MM.1S (cell line): ENCODE data around the gene MTF1.

Experiments
- DNase-seq: peaks from one replicate; pipeline ENCODE4 v3.0.0-alpha.2; 2015
- H2AFZ ChIP-seq: fragments of 300-600 bp; sonication (generic); 2 replicates; pipeline ENCODE4 v1.6.0; 2016; ENCODE audit warnings: antibody characterized with exemption, low read length
- H3F3A ChIP-seq: fragments of 300-600 bp; sonication (generic); 2 replicates; pipeline ENCODE4 v1.6.1; 2016; ENCODE audit warnings: mild to moderate bottlenecking, antibody characterized with exemption, low read length, moderate library complexity, mixed read lengths; ENCODE audit not compliant: insufficient read depth
- H3K27ac ChIP-seq: fragments of 300-600 bp; sonication (generic); 2 replicates; pipeline ENCODE4 v1.5.1; 2016; ENCODE audit warnings: mild to moderate bottlenecking, low read length
- H3K27me3 ChIP-seq: fragments of 300-600 bp; sonication (generic); replicated peaks from 2 replicates; pipeline ENCODE4 v1.6.0; 2016; ENCODE audit warnings: low read length; ENCODE audit not compliant: insufficient read depth
- H3K36me3 ChIP-seq: fragments of 300-600 bp; sonication (generic); replicated peaks from 2 replicates; pipeline ENCODE4 v1.6.1; 2016; ENCODE audit warnings: mild to moderate bottlenecking, low read length, mixed read lengths; ENCODE audit not compliant: insufficient read depth
- H3K4me1 ChIP-seq: fragments of 300-600 bp; sonication (generic); 2 replicates; pipeline ENCODE4 v1.6.1; 2016; ENCODE audit warnings: low read length, mixed read lengths
- H3K4me2 ChIP-seq: fragments of 300-600 bp; sonication (generic); 2 replicates; pipeline ENCODE4 v1.6.0; 2016; ENCODE audit warnings: low read depth, low read length
- H3K4me3 ChIP-seq: fragments of 300-600 bp; sonication (generic); 2 replicates; pipeline ENCODE4 v1.5.1; 2016; ENCODE audit warnings: low read length, mixed read lengths
- H3K79me2 ChIP-seq: fragments of 300-600 bp; sonication (generic); 2 replicates; pipeline ENCODE4 v1.6.1; 2016; ENCODE audit warnings: mixed run types, low read length, mixed read lengths
- H3K9ac ChIP-seq: fragments of 300-600 bp; sonication (generic); 2 replicates; pipeline ENCODE4 v1.6.1; 2016; ENCODE audit warnings: low read length, mixed read lengths
- H3K9me2 ChIP-seq: fragments of 300-600 bp; sonication (generic); replicated peaks from 2 replicates; pipeline ENCODE4 v1.6.1; 2016; ENCODE audit warnings: mild to moderate bottlenecking, low read length, mixed read lengths; ENCODE audit not compliant: insufficient read depth
- H3K9me3 ChIP-seq: fragments of 300-600 bp; sonication (generic); replicated peaks from 2 replicates; pipeline ENCODE4 v1.6.1; 2016; ENCODE audit warnings: mild to moderate bottlenecking, low read length, mixed read lengths; ENCODE audit not compliant: insufficient read depth
- H4K20me1 ChIP-seq: fragments of 300-600 bp; sonication (generic); 2 replicates; pipeline ENCODE4 v1.6.1; 2016; ENCODE audit warnings: mild to moderate bottlenecking, low read length, moderate library complexity, mixed read lengths; ENCODE audit not compliant: insufficient read depth
- CTCF ChIP-seq: fragments of 300-600 bp; sonication (generic); IDR thresholded peaks from 2 replicates; pipeline ENCODE4 v1.5.1; 2016; ENCODE audit warnings: antibody characterized with exemption, low read length, mixed read lengths
- EZH2 ChIP-seq: fragments of 300-600 bp; sonication (generic); optimal IDR thresholded peaks from 2 replicates; pipeline ENCODE3; 2017; ENCODE audit warnings: low read depth, mild to moderate bottlenecking, antibody characterized with exemption, low read length, mixed read lengths
- EZH2phosphoT487 ChIP-seq: fragments of 300-600 bp; sonication (generic); IDR thresholded peaks from 2 replicates; pipeline ENCODE4 v1.6.1; 2018; ENCODE audit warnings: antibody characterized with exemption, low read length

MTF1 gene

GRCh38 chr1:37884145-37884544, 24.8 kb upstream of the MTF1 start:
- H4K20me1 ChIP-seq: no peaks in the 10 kb centered on the region
- H3F3A ChIP-seq: no peaks in the 10 kb centered on the region
- no peak for DNase-seq
- no peaks in the 10 kb centered on the region for H3K27me3 ChIP-seq
- H3K9ac ChIP-seq: no peak overlapping the region
- no peak overlapping the region for H3K4me2 ChIP-seq
- TF ChIP-seq EZH2phosphoT487 (no peak), CTCF (no peak), EZH2 (no peak)
- no peak overlapping the region for H2AFZ ChIP-seq
- H3K27ac ChIP-seq: no peak overlapping the region
- H3K36me3 ChIP-seq: 0 out of 2 replicates have a peak, but pooled peaks cover 5% of the 10 kb centered on the region
- no peaks in the 10 kb centered on the region for H3K4me1 ChIP-seq
- H3K9me3 ChIP-seq: no peaks in the 10 kb centered on the region
- H3K79me2 ChIP-seq: no peaks in the 10 kb centered on the region
- H3K9me2 ChIP-seq: no peaks in the 10 kb centered on the region
- no peak overlapping the region for H3K4me3 ChIP-seq

- Histone ChIP-seq H3K79me2 (no peaks in the 10 kb centered on the region), H3K4me1 (no peaks in the 10 kb centered on the region), H3K36me3 (0 out of 2 replicates have a peak, but pooled peaks cover 5% of the 10 kb centered on the region)
Observed at GRCh38 chr1:37883671-37884070, 24.3 kb upstream of the MTF1 start.

GRCh38 chr1:37879865-37880264, 20.5 kb upstream of the MTF1 start:
- no peak overlapping the region for H2AFZ ChIP-seq
- no peaks in the 10 kb centered on the region for H3K9me3 ChIP-seq
- H3K4me3 ChIP-seq: no peak overlapping the region
- H3K4me2 ChIP-seq: no peak overlapping the region
- no peaks in the 10 kb centered on the region for H3K9me2 ChIP-seq
- H4K20me1 ChIP-seq: no peaks in the 10 kb centered on the region
- TF ChIP-seq CTCF (no peak), EZH2phosphoT487 (no peak)
- no peaks in the 10 kb centered on the region for H3K79me2 ChIP-seq
- no peak overlapping the region for H3K27ac ChIP-seq
- no peak overlapping the region for H3K9ac ChIP-seq
- H3F3A ChIP-seq: no peaks in the 10 kb centered on the region
- no peak for DNase-seq
- H3K4me1 ChIP-seq: no peaks in the 10 kb centered on the region
- no peaks in the 10 kb centered on the region; the same call in 1 of the 2 replicates for H3K36me3 ChIP-seq
- no peaks in the 10 kb centered on the region for H3K27me3 ChIP-seq

More at GRCh38 chr1:37883671-37884070, 24.3 kb upstream of the MTF1 start:
- H3F3A ChIP-seq: no peaks in the 10 kb centered on the region
- H3K4me2 ChIP-seq: no peak overlapping the region
- H3K27me3 ChIP-seq: no peaks in the 10 kb centered on the region
- H3K9me2 ChIP-seq: no peaks in the 10 kb centered on the region
- no peak for DNase-seq
- no peaks in the 10 kb centered on the region for H4K20me1 ChIP-seq
- H3K9me3 ChIP-seq: no peaks in the 10 kb centered on the region
- TF ChIP-seq EZH2phosphoT487: no peak
- no peak for TF ChIP-seq CTCF
- no peak for TF ChIP-seq EZH2
- H3K27ac ChIP-seq: no peak overlapping the region
- H3K9ac ChIP-seq: no peak overlapping the region
- no peak overlapping the region for H2AFZ ChIP-seq
- no peak overlapping the region for H3K4me3 ChIP-seq
